ENCODE measurements around the gene SMC6.

- TF ChIP-seq CHD2 (IDR thresholded peaks at IDR 0.05; ENCODE audit: low read length, partially characterized antibody) (no peak), CTCF (IDR thresholded peaks at IDR 0.05) (no peak), MXI1 (IDR thresholded peaks at IDR 0.05; ENCODE audit: low read depth, low read length) (no peak), POLR2AphosphoS5 (IDR thresholded peaks at IDR 0.05; ENCODE audit: low read depth, low read length) (no peak; the same call in 1 of the 2 replicates), EP300 (IDR thresholded peaks at IDR 0.05; ENCODE audit: borderline replicate concordance in 1 of 2, low read depth in 1 of 2, low read length in 1 of 2) (no peak), GABPA (IDR thresholded peaks at IDR 0.05; ENCODE audit: low read depth) (no peak), EZH2phosphoT487 (IDR thresholded peaks at IDR 0.05; ENCODE audit: borderline replicate concordance, low read depth) (no peak), USF2 (IDR thresholded peaks at IDR 0.05; ENCODE audit: borderline replicate concordance, low read depth, low read length) (no peak), RXRA (IDR thresholded peaks at IDR 0.05; ENCODE audit: borderline replicate concordance, low read depth) (no peak), RAD21 (IDR thresholded peaks at IDR 0.05; ENCODE audit: low read length) (no peak), TEAD4 (IDR thresholded peaks at IDR 0.05; ENCODE audit: borderline replicate concordance, insufficient read depth) (no peak)
These were observed 33.1 kb upstream of the SMC6 start for GRCh38 chr2:17786727-17787126.
